GM19372 (cell line): ENCODE data around the gene CUL4B.
A peak's percentile ranks its signal among the peaks of the same experiment; 100 is the strongest.
"Not testable (repeated sequence)": the region's sequence is repeated elsewhere in the genome, so short reads cannot be mapped to it uniquely, and the experiment has no call there.

Experiments used
- ATAC-seq: cut with Tn5 transposase; IDR thresholded peaks from one replicate; pipeline ENCODE4 v1.9.1; 2021; ENCODE audit warnings: mild to moderate bottlenecking, low read depth, moderate library complexity; ENCODE audit not compliant: unreplicated experiment

The CUL4B gene

DNA sequence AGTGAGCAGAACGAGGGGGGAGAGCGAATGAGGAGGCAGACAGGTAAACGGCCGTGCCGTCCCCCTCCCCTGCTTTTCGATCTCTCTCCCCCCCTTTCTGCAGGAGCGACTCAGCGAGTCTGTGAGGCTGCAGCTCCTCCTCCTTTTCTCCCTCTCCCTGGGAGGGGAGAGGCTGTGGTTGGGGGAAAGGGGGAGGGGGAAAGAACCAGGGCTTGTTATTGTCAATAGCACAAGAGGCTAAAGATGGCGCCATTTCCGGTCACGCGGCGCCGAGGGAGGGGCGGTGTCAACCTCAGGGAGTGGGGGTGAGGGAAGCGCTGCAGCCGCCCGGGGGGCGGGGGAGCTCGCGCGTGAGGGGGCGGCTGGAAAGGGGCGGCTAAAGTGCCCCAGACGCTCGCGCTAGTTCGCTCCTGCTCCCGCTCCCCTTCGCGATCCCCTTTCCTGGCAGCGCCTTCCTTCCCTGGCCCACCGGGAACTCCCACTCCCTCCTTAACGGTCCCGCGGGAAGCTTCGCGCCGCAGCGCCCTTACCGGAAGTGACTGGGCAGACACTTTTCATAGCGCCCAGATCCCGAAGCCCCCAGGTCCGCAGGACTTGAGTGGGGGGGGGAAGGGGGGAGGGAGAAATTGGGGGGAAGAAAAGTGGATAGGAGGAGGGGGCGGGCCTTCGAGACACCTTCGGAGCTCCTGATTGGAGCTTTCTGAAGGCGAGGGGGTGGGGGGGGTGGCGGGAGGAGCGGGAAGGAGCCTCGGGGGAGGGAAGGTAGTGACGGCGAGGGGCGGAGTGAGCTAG is at the start of gene CUL4B:
Gene CUL4B (minus strand): TSS at position 121 of the 792 bp plus-strand sequence. CDS start 324 bp downstream, outside the sequence.
- ATAC-seq: peak; percentile 78

DNA sequence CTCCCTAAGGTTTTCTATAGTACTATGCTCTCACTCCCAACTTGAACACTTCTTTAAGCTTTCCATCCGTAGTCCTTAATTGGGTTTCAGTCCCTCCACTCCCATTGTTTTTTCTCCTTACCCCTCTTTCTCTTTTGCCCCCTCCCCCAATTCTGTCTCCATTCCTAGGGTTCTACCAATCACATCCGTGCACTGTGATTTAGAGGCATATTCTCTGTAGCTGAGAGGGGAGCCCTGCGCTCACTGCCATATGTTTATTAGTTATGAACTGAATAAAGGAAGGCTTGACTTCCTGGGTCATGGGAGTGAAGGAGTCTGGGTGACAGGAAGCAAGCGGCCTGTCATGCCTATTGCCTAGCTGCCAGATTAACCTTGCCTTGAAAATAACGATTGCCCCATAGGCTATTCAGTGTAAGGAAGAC is 43.6 kb upstream of the CUL4B start:
- peak; percentile 53 for ATAC-seq

DNA sequence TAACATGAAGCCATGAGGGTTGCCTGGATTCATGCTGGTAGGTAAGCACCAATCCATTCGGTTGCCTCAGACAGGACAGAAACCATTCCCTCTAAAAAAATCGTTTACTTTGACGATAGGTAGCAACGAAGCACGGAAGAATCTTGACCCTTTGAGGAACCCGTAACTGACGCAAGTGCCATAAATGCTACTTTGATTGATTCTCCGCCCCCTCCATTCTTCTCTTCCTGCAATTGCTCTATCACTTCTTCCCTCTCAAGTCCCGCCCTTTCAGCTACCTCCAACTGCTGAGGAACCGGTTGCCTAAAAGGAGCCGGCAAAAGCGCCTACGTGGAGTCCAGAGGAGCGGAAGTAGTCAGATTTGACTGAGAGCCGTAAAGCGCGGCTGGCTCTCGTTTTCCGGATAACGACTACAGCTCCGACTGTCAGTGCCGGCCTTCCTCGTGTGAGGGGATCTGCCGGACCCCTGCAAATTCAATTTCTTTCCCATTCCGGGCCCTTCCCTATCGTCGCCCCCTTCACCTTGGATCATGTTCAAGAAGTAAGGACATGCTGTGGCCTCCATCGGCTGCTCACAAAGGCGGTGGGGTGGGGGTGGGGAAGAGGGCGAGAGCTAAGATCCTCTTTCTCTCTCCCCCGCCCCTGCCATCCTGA is 43.1 kb upstream of the CUL4B start, which contains the start of gene MCTS1:
Gene MCTS1 (plus strand): TSS at position 395 of the 654 bp plus-strand sequence. CDS start 136 bp downstream, at position 531.
- peak; percentile 95 for ATAC-seq

DNA sequence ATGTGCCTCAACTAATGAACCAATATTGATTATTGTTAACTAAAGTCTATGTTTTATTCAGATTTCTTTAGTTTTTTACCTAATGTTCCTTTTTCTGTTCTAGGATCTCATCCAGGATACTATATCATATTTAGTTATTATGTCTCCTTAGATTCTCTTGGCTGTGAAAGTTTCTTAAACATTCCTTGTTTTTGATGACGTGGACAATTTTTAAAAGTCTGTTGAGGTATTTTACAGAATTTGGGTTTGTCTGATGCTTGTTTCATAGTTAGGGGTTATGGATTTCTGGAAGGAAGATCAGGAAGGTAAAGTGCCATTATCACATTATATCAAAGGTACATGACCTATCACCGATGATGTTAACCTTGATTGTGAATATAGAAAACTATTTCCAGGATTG is 24.9 kb upstream of the CUL4B start:
- ATAC-seq: no peak

DNA sequence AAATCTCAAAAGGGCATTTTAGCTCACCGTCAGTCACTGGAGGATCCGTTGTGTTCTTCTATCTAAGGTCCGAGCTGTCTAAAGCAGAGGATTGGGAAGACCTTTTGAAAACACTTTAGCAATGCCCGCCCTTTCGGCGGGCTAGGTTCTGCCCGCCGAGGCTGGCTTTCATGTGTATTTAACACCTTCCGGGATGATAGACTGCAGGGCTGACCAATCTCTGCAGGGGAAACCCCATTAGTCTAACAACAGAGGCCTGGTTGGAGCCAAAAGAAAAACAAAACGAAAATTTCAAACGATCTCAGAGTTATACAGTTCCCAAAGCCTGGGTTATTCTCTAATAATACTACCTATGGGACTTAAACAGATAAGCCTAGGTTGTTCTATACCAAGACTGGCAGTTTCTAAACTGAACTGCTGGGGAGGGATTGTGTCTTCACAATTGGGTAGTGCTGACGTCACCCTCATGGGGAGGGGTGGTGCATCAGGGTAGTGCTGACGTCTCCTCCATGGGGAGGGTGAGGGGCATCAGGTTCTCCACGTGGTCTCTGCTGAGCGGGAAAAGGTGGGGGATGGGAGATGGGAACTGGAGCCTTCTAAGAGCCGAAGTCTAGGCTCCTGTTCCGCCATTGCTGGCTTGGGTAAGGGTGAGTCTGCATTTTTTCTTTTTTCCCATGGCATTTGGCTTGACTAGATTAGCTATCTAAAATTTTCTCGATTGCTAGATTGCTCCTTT is 14.8 kb upstream of the CUL4B start:
- no peak for ATAC-seq

DNA sequence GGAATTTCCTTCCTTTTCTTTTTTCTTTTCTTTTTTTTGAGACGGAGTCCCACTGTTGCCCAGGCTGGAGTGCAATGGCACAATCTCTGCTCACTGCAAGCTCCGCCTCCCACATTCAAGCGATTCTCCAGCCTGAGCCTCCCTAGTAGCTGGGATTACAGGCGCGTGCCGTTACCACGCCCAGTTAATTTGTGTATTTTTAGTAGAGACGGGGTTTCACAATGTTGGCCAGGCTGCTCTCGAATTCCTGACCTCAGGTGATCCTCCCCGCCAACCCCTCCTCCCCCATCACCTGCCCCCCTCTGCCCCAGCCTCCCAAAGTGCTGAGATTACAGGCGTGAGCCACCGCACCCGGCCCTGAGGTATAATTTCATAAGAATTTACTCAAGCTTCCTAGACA is 13.0 kb upstream of the CUL4B start:
- not testable (repeated sequence) for ATAC-seq

DNA sequence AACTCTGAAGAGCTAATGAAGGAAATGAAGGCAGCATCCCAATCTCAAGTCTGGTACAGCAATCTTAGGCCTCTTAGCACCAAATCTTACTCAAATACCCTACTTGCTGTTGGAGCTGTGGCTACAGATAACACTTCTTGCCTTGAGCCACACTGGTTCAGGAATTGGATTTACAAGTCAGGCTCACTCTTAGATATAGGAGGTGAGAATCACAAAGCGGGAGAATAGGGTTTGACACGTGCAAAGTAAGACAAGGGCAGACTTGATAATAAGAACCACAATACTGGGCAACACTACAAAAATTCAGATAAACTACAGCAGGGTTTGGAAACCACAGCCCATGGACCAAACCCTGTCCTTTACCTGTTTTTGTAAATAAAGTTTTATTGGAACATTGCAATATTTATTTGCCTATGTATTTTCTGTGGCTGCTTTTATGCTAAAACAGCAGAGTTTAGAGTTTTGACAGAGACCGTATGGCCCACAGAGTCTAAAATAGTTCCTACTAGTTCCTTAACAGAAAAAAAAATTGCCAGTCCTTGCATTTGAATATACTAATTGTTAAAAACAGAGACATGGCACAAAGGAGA is 9.3 kb upstream of the CUL4B start:
- no peak for ATAC-seq

DNA sequence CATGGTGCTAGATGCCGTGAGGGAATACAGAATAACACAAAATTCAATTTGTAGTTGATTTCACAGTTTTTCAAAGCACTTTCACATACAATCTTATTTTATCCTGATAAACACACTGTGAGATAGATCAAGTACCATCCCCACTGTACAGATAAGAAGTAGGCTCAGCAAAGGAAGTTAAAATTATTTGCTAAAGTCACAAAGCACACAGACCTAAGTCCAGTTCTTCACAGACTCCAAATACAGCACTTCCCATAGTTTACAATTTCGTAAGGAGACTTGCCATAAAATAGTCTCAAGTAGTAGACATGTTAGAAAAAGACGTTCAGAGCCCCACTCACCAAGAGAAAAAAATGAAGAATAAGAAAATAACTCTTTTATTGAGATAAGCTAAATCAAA is 7.8 kb upstream of the CUL4B start:
- no peak for ATAC-seq

DNA sequence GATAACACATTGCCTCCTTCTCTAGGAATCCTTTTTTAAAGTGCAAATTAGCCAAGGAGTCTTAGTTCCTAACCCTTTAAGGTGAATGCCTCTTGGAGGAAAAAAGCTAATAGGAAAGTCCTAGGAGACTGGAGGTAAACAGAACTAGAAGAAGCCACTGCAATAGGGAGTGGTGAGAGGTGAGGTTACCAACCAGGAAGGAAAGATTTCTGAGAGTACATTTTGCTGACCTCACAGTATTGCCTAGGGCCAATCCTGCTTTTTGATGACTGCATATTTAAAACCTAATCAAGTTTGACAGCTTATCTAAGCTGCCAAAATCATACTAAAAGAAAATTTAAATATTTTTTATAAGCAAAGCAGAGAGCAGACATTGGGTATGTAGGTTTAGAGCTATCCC is 7.3 kb upstream of the CUL4B start:
- no peak for ATAC-seq

DNA sequence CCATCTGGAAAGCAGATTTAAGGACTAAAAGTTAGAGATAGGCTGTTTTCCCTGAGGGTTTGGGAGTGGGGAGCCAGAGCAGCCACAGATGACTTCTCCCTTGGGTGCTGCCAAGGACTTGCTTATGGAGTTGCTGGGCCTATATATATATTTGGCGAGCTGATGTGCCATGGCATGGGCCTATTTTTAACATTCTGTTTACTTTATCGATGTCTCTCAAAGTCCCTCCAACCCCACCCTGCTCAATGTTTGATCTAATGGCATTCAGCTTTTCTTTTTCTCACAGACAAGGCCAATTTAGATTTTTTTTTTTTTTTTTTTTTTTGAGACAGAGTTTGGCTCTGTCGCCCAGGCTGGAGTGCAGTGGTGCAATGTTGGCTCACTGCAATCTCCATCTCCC is 6.1 kb upstream of the CUL4B start:
- no peak for ATAC-seq

DNA sequence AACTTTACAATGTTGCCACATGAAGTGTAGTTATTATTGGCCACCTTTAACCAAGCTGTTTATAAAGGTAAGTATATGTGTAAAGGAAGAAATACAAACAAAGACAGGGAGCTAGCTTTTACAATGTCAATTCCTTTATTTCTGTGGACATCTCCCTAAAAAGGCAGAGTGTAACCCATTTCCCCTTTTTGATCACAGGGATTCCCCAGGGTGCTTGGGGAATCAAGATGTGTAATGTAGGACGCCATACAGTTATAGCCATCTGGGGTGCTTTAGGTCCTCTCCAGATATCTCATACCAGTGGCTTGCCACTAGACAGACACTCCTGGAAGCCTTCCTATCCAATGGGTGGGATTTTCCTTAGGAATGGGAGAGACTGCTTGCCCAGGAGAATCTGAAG is 4.2 kb upstream of the CUL4B start:
- no peak for ATAC-seq

DNA sequence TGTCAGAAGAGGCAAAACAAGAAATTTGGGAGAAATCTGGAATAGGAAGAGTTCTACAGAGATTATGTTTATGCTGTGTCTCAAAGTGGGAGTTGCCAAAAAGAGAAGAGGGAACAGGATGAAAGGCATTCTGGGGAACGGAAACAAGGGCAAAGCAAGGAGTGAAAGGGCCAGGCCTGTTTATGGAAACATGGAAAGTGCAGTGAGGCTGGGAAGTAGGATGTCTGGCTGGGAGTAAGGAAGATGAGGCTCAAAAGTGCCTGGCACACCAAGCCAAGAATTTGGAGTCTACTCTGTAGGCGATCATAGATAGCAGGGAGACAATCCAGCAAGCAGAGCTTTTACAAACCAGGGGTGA is 1.8 kb upstream of the CUL4B start:
- ATAC-seq: no peak

DNA sequence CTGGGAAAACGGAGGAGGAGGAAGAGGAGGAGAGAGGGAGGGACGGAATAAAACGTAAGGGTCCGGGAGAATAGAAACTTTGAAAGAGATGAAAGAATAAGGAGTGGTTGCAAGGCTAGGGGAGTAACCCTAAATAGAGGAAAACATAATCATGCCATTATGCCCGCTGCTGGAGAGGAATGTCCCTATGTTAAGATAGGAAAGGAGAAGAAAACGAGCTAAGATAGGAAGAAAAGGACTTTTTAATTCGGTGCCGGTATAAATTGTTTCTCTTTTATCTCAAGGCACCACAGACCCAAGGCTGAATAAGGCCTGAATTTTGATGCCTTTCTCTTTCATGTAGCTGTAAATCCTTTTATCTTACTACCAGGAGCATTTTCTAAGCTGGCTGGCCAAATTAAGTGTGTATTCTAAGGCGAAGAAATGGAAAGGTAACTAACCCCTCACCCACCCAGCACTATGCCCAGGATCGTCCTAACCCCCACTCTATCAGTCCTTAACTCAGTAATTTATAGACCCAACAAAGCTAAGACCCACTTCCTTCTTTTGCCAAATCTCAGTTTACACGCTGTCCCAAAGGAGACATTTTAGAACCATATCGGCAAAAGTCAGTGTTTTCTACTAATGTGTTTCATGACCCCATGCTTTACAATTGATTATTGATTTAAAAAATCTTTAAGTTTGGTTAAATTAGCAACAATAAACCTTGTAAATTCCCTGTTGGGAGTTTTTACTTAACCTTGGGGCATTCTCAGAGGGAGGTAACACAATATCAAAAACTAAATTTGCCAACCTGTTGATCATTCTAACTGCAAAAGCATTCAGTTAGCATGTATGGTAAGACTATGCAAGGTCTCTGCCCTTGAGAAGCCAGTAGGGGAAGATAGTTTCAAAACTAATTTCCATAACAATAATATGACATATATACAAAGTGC is 1.1 kb upstream of the CUL4B start:
- no peak for ATAC-seq

DNA sequence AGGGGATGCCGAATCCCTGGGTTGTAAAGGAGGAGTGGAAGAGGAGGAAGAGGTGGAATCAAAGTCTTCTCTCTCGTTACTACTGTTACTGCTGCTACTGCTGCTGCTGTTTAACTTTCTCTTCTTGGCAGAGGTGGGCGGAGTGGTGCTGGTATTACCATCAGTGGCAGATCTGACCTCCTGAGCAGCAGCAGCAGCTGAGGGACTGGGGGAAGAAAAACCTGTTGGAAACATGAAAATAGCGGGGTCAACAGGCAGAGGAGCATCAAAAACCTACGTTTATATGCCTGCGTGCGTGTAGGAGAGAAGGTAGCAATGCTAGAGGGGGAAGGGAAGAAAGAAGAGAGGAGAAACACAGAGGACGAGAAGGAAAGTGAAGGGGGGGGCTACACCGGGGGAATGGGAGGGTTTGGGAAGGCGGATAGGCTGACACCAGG is 339 bp downstream of the CUL4B start:
- peak; percentile 27 for ATAC-seq

DNA sequence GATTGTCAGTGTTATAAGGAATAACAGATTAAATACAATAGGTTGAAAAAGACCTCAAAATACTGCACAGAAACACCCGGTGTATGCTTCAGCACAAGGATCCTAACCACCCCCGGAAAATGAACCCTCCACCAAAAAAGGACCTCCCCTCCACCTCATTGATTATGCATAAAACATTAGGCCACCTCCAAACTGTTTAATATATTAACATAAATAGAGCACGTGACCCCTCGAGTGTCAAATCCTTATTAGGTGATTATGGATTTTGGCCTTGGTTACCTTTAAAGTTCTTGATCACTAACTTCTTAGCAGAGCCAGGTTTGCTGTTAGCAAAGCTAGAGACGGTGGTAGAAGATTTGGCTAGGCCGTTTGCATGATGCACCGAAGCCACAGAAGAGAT is 958 bp downstream of the CUL4B start:
- ATAC-seq: no peak

DNA sequence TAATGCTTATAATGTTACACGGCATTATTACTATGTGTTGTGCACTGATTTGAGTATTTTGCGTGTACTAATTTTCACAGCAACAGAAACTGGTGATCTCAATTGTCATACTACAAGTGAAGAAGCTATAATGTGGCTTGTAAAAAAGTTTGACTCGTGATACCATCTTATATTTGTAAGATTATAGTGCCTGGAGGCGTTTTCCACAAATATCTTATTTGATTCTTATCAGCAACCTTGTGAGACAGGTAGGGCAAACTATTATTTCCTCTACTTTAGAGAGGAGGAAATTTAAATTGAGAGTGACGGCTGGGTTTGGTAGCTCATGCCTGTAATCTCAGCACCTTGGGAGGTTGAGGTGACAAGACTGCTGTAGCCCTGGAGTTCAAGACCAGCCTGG is 4.5 kb downstream of the CUL4B start:
- ATAC-seq: no peak

DNA sequence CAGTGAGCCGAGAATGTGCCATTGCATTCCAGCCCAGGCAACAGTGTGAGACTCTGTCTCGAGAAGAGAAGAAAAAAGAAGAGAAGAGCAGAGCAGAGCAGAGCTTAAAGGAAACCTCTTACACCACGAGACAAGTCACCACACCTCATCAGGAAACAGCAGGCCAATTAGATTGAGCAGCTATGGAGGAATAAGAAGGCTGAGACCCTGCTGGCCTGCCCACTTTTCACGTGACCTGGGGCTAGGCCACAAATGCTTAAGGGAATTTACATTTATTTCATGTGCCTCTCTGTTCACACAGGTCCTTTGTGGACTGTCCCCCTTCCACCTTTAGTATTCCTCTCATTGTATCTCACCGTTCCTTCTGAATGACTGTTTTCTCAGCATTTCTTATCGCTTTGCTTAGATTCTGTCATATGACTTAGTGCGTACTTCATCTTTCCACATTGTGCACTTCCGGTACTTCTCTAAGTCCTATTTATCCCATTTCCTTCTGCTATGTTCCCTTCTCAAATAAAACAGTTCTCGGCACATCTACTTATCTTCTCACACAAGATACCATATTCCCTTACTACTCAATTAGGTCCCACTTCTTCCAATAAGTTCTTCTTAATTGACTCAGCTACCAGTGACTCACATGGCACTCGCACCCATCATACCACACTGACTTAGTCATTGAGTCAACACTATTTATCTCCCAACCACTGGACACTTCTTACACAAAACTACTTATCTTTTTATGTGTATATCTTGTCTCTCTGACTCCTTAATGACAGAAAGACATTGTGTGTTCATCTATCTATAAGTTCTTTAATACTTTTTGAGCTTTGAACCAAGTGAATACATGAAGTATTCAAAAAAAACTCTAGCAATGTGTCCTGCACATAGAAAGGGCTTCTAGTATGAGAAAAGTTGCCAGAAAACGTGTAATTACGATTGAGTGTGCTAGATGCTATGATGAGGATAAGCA is 11.0 kb downstream of the CUL4B start:
- no peak for ATAC-seq

DNA sequence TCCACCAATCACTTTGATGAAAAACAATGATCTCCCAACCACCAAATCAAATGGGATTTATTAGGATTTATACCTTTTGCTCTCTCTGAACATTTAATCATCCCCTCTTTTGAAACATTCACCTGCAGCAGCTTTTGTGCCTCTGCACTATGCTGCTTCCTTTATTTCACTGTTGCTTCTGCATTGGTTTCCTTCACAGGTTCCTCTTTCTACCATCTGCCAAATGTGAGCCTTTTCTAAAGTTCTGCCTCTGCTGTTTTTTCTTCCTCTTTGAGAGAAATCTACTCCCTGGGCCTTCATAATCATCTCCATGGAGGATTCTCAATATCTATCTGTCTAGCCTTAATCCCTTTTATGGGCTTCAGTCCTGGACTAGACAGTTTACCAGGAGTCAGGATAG is 24.7 kb downstream of the CUL4B start:
- no peak for ATAC-seq
